H9 (cell line): ENCODE results near the gene SLK. TPM values are rescaled to one million over a fixed set of nuclear protein-coding genes. Genes with fewer than 3 reads are reported as not detected.

ENCODE experiments used
- DNase-seq: peaks from one replicate; pipeline ENCODE4 v3.0.0-alpha.2; 2017
- H2AFZ ChIP-seq: one replicate; pipeline ENCODE4 v1.6.1; 2013; ENCODE audit warnings: mild to moderate bottlenecking, low read length, control low read depth, moderate library complexity
- H2AK5ac ChIP-seq: 2 replicates; pipeline ENCODE4 v1.6.1; 2013; ENCODE audit warnings: low read length, control low read depth, mixed read lengths; ENCODE audit not compliant: insufficient read length
- H2BK120ac ChIP-seq: one replicate; pipeline ENCODE4 v1.6.1; 2013; ENCODE audit warnings: low read depth, mild to moderate bottlenecking, low read length, control low read depth, inconsistent platforms; ENCODE audit not compliant: poor library complexity, severe bottlenecking
- H2BK12ac ChIP-seq: 2 replicates; pipeline ENCODE4 v1.6.1; 2013; ENCODE audit warnings: low read length, control low read depth, mixed read lengths, low read depth; ENCODE audit not compliant: insufficient read length
- H2BK15ac ChIP-seq: 2 replicates; pipeline ENCODE4 v1.6.1; 2013; ENCODE audit warnings: low read depth, low read length, control low read depth
- H2BK20ac ChIP-seq: one replicate; pipeline ENCODE4 v1.6.1; 2013; ENCODE audit warnings: low read depth, mild to moderate bottlenecking, low read length, control low read depth, inconsistent platforms; ENCODE audit not compliant: poor library complexity, severe bottlenecking
- H2BK5ac ChIP-seq: 2 replicates; pipeline ENCODE4 v1.6.1; 2013; ENCODE audit warnings: low read length, control low read depth, mixed read lengths; ENCODE audit not compliant: insufficient read length
- H3K14ac ChIP-seq: 2 replicates; pipeline ENCODE4 v1.6.1; 2013; ENCODE audit warnings: low read length, control low read depth; ENCODE audit not compliant: insufficient read depth
- H3K18ac ChIP-seq: 2 replicates; pipeline ENCODE4 v1.6.1; 2013; ENCODE audit warnings: low read depth, mild to moderate bottlenecking, mixed read lengths, low read length, control low read depth; ENCODE audit not compliant: insufficient read length
- H3K23ac ChIP-seq: 2 replicates; pipeline ENCODE4 v1.6.1; 2013; ENCODE audit warnings: low read length, control low read depth, mixed read lengths, low read depth; ENCODE audit not compliant: insufficient read length
- H3K23me2 ChIP-seq: 2 replicates; pipeline ENCODE4 v1.6.1; 2013; ENCODE audit warnings: low read depth, mild to moderate bottlenecking, mixed read lengths, low read length, control low read depth; ENCODE audit not compliant: insufficient read length, poor library complexity, severe bottlenecking
- H3K27ac ChIP-seq: 2 replicates; pipeline ENCODE4 v1.5.1; 2013; ENCODE audit warnings: low read length, control low read depth, mixed read lengths, low read depth; ENCODE audit not compliant: insufficient read length
- H3K27me3 ChIP-seq: 2 replicates; pipeline ENCODE4 v1.6.1; 2013; ENCODE audit warnings: low read length, control low read depth, inconsistent platforms; ENCODE audit not compliant: insufficient read depth
- H3K4ac ChIP-seq: 2 replicates; pipeline ENCODE4 v1.6.1; 2013; ENCODE audit warnings: low read depth, mild to moderate bottlenecking, control low read depth, inconsistent platforms, low read length, moderate library complexity
- H3K4me1 ChIP-seq: 2 replicates; pipeline ENCODE4 v1.6.1; 2013; ENCODE audit warnings: low read length, control low read depth, inconsistent platforms; ENCODE audit not compliant: insufficient read depth
- H3K4me2 ChIP-seq: 2 replicates; pipeline ENCODE4 v1.6.1; 2013; ENCODE audit warnings: low read length, control low read depth, mixed read lengths; ENCODE audit not compliant: insufficient read length, insufficient read depth
- H3K56ac ChIP-seq: 2 replicates; pipeline ENCODE4 v1.6.1; 2013; ENCODE audit warnings: low read depth, mild to moderate bottlenecking, mixed read lengths, low read length, control low read depth; ENCODE audit not compliant: insufficient read length
- H3K79me1 ChIP-seq: 2 replicates; pipeline ENCODE4 v1.6.1; 2013; ENCODE audit warnings: low read depth, mild to moderate bottlenecking, moderate library complexity, low read length, control low read depth, inconsistent platforms; ENCODE audit not compliant: insufficient read depth, poor library complexity, severe bottlenecking
- H3K79me2 ChIP-seq: 2 replicates; pipeline ENCODE4 v1.6.1; 2013; ENCODE audit warnings: low read length, control low read depth, inconsistent platforms; ENCODE audit not compliant: insufficient read depth
- H3K9ac ChIP-seq: 2 replicates; pipeline ENCODE4 v1.6.1; 2013; ENCODE audit warnings: low read length, control low read depth, mixed read lengths; ENCODE audit not compliant: insufficient read length; ENCODE audit errors: extremely low read depth
- H3K9me3 ChIP-seq: one replicate; pipeline ENCODE4 v1.6.1; 2013; ENCODE audit warnings: low read depth, low read length, inconsistent platforms; ENCODE audit not compliant: control insufficient read depth
- H3T11ph ChIP-seq: one replicate; pipeline ENCODE4 v1.6.1; 2013; ENCODE audit warnings: mild to moderate bottlenecking, low read length, control low read depth, inconsistent platforms
- H4K20me1 ChIP-seq: one replicate; pipeline ENCODE4 v1.6.1; 2013; ENCODE audit not compliant: control insufficient read depth, insufficient read length, insufficient read depth
- H4K5ac ChIP-seq: 2 replicates; pipeline ENCODE4 v1.6.1; 2013; ENCODE audit warnings: low read depth, mild to moderate bottlenecking, mixed read lengths, low read length, control low read depth; ENCODE audit not compliant: insufficient read length
- H4K8ac ChIP-seq: replicated peaks from 2 replicates; pipeline ENCODE4 v1.6.1; 2013; ENCODE audit warnings: low read length, control low read depth, mixed read lengths, low read depth; ENCODE audit not compliant: insufficient read length
- H4K91ac ChIP-seq: 2 replicates; pipeline ENCODE4 v1.6.1; 2013; ENCODE audit warnings: low read depth, mild to moderate bottlenecking, moderate library complexity, mixed read lengths, low read length, control low read depth; ENCODE audit not compliant: insufficient read length
- H3K27ac Mint-ChIP-seq, 3 experiments: 2 replicates in 2 of 3; 3 replicates in 1 of 3; pipeline ENCODE4 v1.8.0; 2020 to 2021; ENCODE audit warnings: mixed read lengths in 3 of 3, mild to moderate bottlenecking in 1 of 3, moderate library complexity in 1 of 3
- H3K27me3 Mint-ChIP-seq: 2 replicates; pipeline ENCODE4 v1.8.0; 2021; ENCODE audit warnings: low read depth, mild to moderate bottlenecking, moderate library complexity, mixed read lengths
- H3K36me3 Mint-ChIP-seq, 3 experiments: 2 replicates in 2 of 3; 3 replicates in 1 of 3; pipeline ENCODE4 v1.8.0; 2020 to 2021; ENCODE audit warnings: low read depth in 3 of 3, mixed read lengths in 3 of 3; ENCODE audit not compliant: insufficient read depth in 1 of 3
- H3K4me1 Mint-ChIP-seq, 2 experiments: 2 replicates each; pipeline ENCODE4 v1.8.0; 2020; ENCODE audit warnings: mixed read lengths in 2 of 2
- H3K4me3 Mint-ChIP-seq, 2 experiments: 2 replicates in 1 of 2; 3 replicates in 1 of 2; pipeline ENCODE4 v1.8.0; 2020 to 2021; ENCODE audit warnings: mild to moderate bottlenecking in 2 of 2, mixed read lengths in 2 of 2, moderate library complexity in 1 of 2
- H3K9me3 Mint-ChIP-seq, 2 experiments: 2 replicates in 1 of 2; 3 replicates in 1 of 2; pipeline ENCODE4 v1.8.0; 2020; ENCODE audit warnings: mild to moderate bottlenecking in 2 of 2, mixed read lengths in 2 of 2, moderate library complexity in 1 of 2
- CTCF ChIP-seq: fragments of 200-600 bp; sonication (generic); conservative IDR thresholded peaks from 3 replicates; pipeline ENCODE4 v1.8.0; 2021; ENCODE audit warnings: antibody characterized with exemption, mild to moderate bottlenecking
- WGBS: extraction: QIAGEN DNeasy Blood & Tissue Kit; methylation state at CpG from one replicate; pipeline ENCODE4 v1.1.7; 2013; ENCODE audit warnings: missing lambda C conversion rate, low lambda C conversion rate, mixed read lengths; ENCODE audit not compliant: insufficient read length; ENCODE audit errors: extremely low coverage; 5-methylcytosine and 5-hydroxymethylcytosine counted together
- total RNA-seq: library from RNA; stranded (reverse); gene quantifications from 2 replicates; pipeline ENCODE4 v1.2.1, GENCODE V29; 2021

SLK gene
- total RNA-seq, 1 experiment from 2014 or later = 21.0 TPM

DNA sequence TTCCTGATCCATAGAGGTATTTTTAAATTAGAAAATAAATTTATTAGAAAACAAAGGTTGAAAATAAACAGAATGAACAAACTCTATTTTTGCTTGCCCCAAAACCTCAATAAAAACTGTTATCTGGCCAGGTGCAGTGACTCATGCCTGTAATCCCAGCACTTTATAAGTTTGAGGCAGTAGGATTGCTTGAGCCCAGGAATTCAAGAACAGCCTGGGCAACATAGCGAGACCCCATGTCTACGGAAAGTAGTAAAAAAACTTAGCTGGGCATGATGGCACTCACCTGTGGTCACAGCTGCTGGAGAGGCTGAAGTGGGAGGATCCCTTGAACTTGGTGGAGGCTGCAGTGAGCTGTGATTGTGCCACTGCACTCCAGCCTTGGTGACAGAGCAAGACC is 10.3 kb downstream of the SLK start:
- Mint-ChIP-seq H3K27me3 (no peaks in the 10 kb centered on the region), H3K36me3 (no peaks in the 10 kb centered on the region), H3K4me1 (no peaks in the 10 kb centered on the region), H3K27ac (no peak overlapping the region; a peak in 1 of 7 replicates), H3K4me3 (no peak overlapping the region), H3K9me3 (no peaks in the 10 kb centered on the region)
- Histone ChIP-seq H4K5ac (no peak overlapping the region), H3K27ac (no peak overlapping the region), H3K9ac (no peak overlapping the region), H3T11ph (no peak overlapping the region), H3K14ac (no peak overlapping the region), H4K20me1 (no peaks in the 10 kb centered on the region), H2AFZ (no peak overlapping the region), H2BK12ac (no peak overlapping the region), H3K79me2 (no peaks in the 10 kb centered on the region), H3K4me1 (no peaks in the 10 kb centered on the region), H4K91ac (no peak overlapping the region), H3K18ac (no peak overlapping the region), H3K79me1 (peaks cover 2% of the 10 kb centered on the region), H3K56ac (no peak overlapping the region), H4K8ac (no peak overlapping the region), H3K4me2 (no peak overlapping the region), H2BK120ac (no peak overlapping the region), H2BK20ac (no peak overlapping the region), H2AK5ac (no peak overlapping the region), H3K23ac (no peak overlapping the region), H3K4ac (no peak overlapping the region), H3K9me3 (no peaks in the 10 kb centered on the region), H2BK15ac (no peak overlapping the region), H2BK5ac (no peak overlapping the region), H3K23me2 (no peaks in the 10 kb centered on the region), H3K27me3 (no peaks in the 10 kb centered on the region)
- DNase-seq = no peak
- TF ChIP-seq CTCF = no peak
- no CpG with 5 or more reads among the region's 2 CpGs for WGBS
